GM23338 (cell line): ENCODE measurements around the gene ST8SIA2. TPM values are rescaled to one million over a fixed set of nuclear protein-coding genes. Genes with fewer than 3 reads are reported as not detected.

Source experiments
- ATAC-seq: fragments of 200-7000 bp; cut with Tn5 transposase; 3 replicates; pipeline ENCODE4 v1.9.1; 2020
- DNase-seq: peaks from one replicate; pipeline ENCODE4 v3.0.0-alpha.2; 2015; ENCODE audit warnings: low spot score
- H2AFZ ChIP-seq: fragments of 200-600 bp; sonication (generic); 2 replicates; pipeline ENCODE4 v1.8.0; 2016; ENCODE audit warnings: antibody characterized with exemption, mild to moderate bottlenecking, moderate library complexity
- H3F3A ChIP-seq: fragments of 200-600 bp; sonication (generic); replicated peaks from 2 replicates; pipeline ENCODE4 v1.8.0; 2017; ENCODE audit warnings: antibody characterized with exemption, mixed run types, low read depth
- H3K27ac ChIP-seq: fragments of 200-600 bp; sonication (generic); 2 replicates; pipeline ENCODE4 v1.6.1; 2016; ENCODE audit warnings: low read depth
- H3K27me3 ChIP-seq: fragments of 200-600 bp; sonication (generic); 2 replicates; pipeline ENCODE4 v1.8.0; 2016; ENCODE audit warnings: mild to moderate bottlenecking, mixed run types, moderate library complexity; ENCODE audit not compliant: insufficient read depth
- H3K36me3 ChIP-seq: fragments of 200-600 bp; sonication (generic); 2 replicates; pipeline ENCODE4 v1.8.0; 2016; ENCODE audit warnings: mild to moderate bottlenecking; ENCODE audit not compliant: insufficient read depth
- H3K4me1 ChIP-seq: fragments of 200-600 bp; sonication (generic); 2 replicates; pipeline ENCODE4 v1.8.0; 2016; ENCODE audit warnings: mild to moderate bottlenecking, moderate library complexity; ENCODE audit not compliant: insufficient read depth
- H3K4me2 ChIP-seq: fragments of 200-600 bp; sonication (generic); 2 replicates; pipeline ENCODE4 v1.7.1; 2017; ENCODE audit warnings: mixed run types
- H3K4me3 ChIP-seq: fragments of 200-600 bp; sonication (generic); 2 replicates; pipeline ENCODE4 v1.6.1; 2016; ENCODE audit warnings: mixed run types
- H3K79me2 ChIP-seq: fragments of 200-600 bp; sonication (generic); replicated peaks from 2 replicates; pipeline ENCODE4 v1.8.0; 2017; ENCODE audit warnings: mild to moderate bottlenecking; ENCODE audit not compliant: insufficient read depth
- H3K9me2 ChIP-seq: fragments of 200-600 bp; sonication (generic); 2 replicates; pipeline ENCODE4 v1.8.0; 2017; ENCODE audit not compliant: insufficient read depth
- H4K20me1 ChIP-seq: fragments of 200-600 bp; sonication (generic); replicated peaks from 2 replicates; pipeline ENCODE4 v1.8.0; 2017; ENCODE audit warnings: mild to moderate bottlenecking; ENCODE audit not compliant: insufficient read depth
- H3K27ac Mint-ChIP-seq: 2 replicates; pipeline ENCODE4 v1.8.0; 2020; ENCODE audit warnings: inconsistent platforms, mild to moderate bottlenecking, moderate library complexity, mixed read lengths
- H3K27me3 Mint-ChIP-seq: 3 replicates; pipeline ENCODE4 v1.8.0; 2022; ENCODE audit warnings: low read depth, mild to moderate bottlenecking, moderate library complexity, mixed read lengths, inconsistent platforms; ENCODE audit not compliant: insufficient read depth, poor library complexity
- H3K36me3 Mint-ChIP-seq: 3 replicates; pipeline ENCODE4 v1.8.0; 2021; ENCODE audit warnings: low read depth, mild to moderate bottlenecking, inconsistent platforms, moderate library complexity, mixed read lengths
- H3K4me1 Mint-ChIP-seq: 3 replicates; pipeline ENCODE4 v1.8.0; 2020; ENCODE audit warnings: mild to moderate bottlenecking, inconsistent platforms, mixed read lengths
- H3K4me3 Mint-ChIP-seq: 3 replicates; pipeline ENCODE4 v1.8.0; 2021; ENCODE audit warnings: moderate library complexity, mild to moderate bottlenecking, inconsistent platforms, mixed read lengths
- H3K9me3 Mint-ChIP-seq: 3 replicates; pipeline ENCODE4 v1.8.0; 2020; ENCODE audit warnings: moderate library complexity, mild to moderate bottlenecking, inconsistent platforms, mixed read lengths
- CREB1 ChIP-seq: fragments of 250-450 bp; sonication (Bioruptor Pico); IDR thresholded peaks from 2 replicates; pipeline ENCODE4 v1.5.0; 2020; ENCODE audit warnings: low read depth, mild to moderate bottlenecking, moderate library complexity
- CTCF ChIP-seq, 2 experiments: fragments of 200-600 bp in 1 of 2; sonication (generic) in 1 of 2; conservative IDR thresholded peaks; 2 replicates each; pipeline versions ENCODE4 v1.5.1 to v1.6.1; 2016 to 2017; ENCODE audit warnings: antibody characterized with exemption in 2 of 2, low read depth in 2 of 2, mild to moderate bottlenecking in 2 of 2, moderate library complexity in 1 of 2
- EZH2 ChIP-seq: fragments of 200-600 bp; sonication (generic); IDR thresholded peaks from one replicate; pipeline ENCODE4 v1.8.0; 2017; ENCODE audit warnings: antibody characterized with exemption, mild to moderate bottlenecking, low read depth; ENCODE audit not compliant: unreplicated experiment
- EZH2phosphoT487 ChIP-seq: fragments of 200-600 bp; sonication (generic); IDR thresholded peaks from one replicate; pipeline ENCODE4 v1.8.1; 2018; ENCODE audit warnings: antibody characterized with exemption; ENCODE audit not compliant: unreplicated experiment
- JUNB ChIP-seq: IDR thresholded peaks from one replicate; pipeline ENCODE4 v1.6.1; 2016; ENCODE audit warnings: antibody characterized with exemption; ENCODE audit not compliant: unreplicated experiment
- NANOG ChIP-seq: IDR thresholded peaks from 2 replicates; pipeline ENCODE4 v1.6.1; 2016; ENCODE audit warnings: antibody characterized with exemption, borderline replicate concordance
- POLR2AphosphoS5 ChIP-seq: IDR thresholded peaks from 2 replicates; pipeline ENCODE4 v1.6.1; 2016; ENCODE audit warnings: antibody characterized with exemption, low read depth
- STAT1 ChIP-seq: IDR thresholded peaks from one replicate; pipeline ENCODE4 v1.6.1; 2016; ENCODE audit warnings: antibody characterized with exemption; ENCODE audit not compliant: unreplicated experiment
- ZNF462 ChIP-seq: fragments of 250-450 bp; sonication (Bioruptor Pico); IDR thresholded peaks from 2 replicates; pipeline ENCODE4 v1.5.0; 2020; ENCODE audit warnings: mild to moderate bottlenecking, moderate library complexity
- polyA plus RNA-seq: library from polyadenylated mRNA; unstranded; fragments of >200 nt; fragmentation: Nextera tagmentation; extraction: Ambion mirVana; gene quantifications from 2 replicates; pipeline ENCODE4 v1.2.1, GENCODE V29; 2016
- total RNA-seq: library from RNA; depleted of rRNA; stranded (reverse); fragments of >200 nt; shearing (Covaris generic); gene quantifications from 2 replicates; pipeline ENCODE4 v1.2.3, GENCODE V29; 2014

Gene ST8SIA2
- total and polyA plus RNA-seq, 2 experiments from 2014 or later: 0.66 to 1.2 TPM

GRCh38 chr15:92454555-92455105, 60.9 kb downstream of the ST8SIA2 start (continued):
- no peak for TF ChIP-seq ZNF462 (CRISPR knock-in tag)
- no peak for TF ChIP-seq EZH2
- no peak for TF ChIP-seq NANOG
- TF ChIP-seq STAT1: no peak
- no peak for TF ChIP-seq CTCF (conservative IDR thresholded peaks at IDR 0.05; ENCODE audit: low read depth in 2 of 2)

DNA sequence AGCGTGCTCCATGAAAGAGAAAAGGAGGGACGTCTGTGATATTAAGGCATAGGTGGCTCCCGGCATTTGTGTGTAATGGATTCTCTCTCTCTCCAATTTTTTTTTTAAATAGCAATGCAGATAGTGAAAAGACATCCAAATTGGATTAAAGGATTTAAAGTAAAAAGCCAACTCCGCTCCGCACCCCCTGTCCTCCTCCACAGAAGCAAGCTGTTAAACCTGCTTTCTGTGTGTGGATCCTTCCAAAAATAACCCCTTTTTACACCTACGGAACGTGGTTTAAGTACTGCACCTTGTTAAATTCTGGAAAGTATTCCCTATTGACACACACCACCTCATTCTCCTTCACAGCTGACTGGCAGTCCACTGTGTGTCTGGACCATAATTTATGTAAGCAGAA, 61.6 kb downstream of the ST8SIA2 start:
- no peak for ATAC-seq
- no peaks in the 10 kb centered on the region for H3K27me3 ChIP-seq
- H3K27ac Mint-ChIP-seq: no peak overlapping the region
- no peak overlapping the region for H2AFZ ChIP-seq
- H3K9me2 ChIP-seq: no peaks in the 10 kb centered on the region
- H3K4me3 ChIP-seq: no peak overlapping the region
- no peaks in the 10 kb centered on the region; the same call in 2 of the 3 replicates for H3K36me3 Mint-ChIP-seq
- no peak overlapping the region for H3K27ac ChIP-seq
- peaks cover 2% of the 10 kb centered on the region for H3K27me3 Mint-ChIP-seq
- no peaks in the 10 kb centered on the region for H3K4me1 ChIP-seq
- no peaks in the 10 kb centered on the region for H3K79me2 ChIP-seq
- H3K36me3 ChIP-seq: no peaks in the 10 kb centered on the region
- no peaks in the 10 kb centered on the region for H4K20me1 ChIP-seq
- no peaks in the 10 kb centered on the region for H3K4me1 Mint-ChIP-seq
- no peaks in the 10 kb centered on the region for H3K9me3 Mint-ChIP-seq
- H3K4me2 ChIP-seq: no peak overlapping the region
- DNase-seq: no peak
- H3F3A ChIP-seq: no peaks in the 10 kb centered on the region
- no peak overlapping the region for H3K4me3 Mint-ChIP-seq
- TF ChIP-seq CREB1 (CRISPR knock-in tag) (no peak), EZH2phosphoT487 (no peak), POLR2AphosphoS5 (no peak), EZH2 (no peak), JUNB (no peak), STAT1 (no peak)
